Activated T-helper 17 cell treated with anti-CD3 and anti-CD28 coated beads, Interleukin-2, amount 50 U/mL, for 72 hours (primary cell): ENCODE measurements around the gene NR2E1. TPM values are rescaled to one million over a fixed set of nuclear protein-coding genes. Genes with fewer than 3 reads are reported as not detected.
A peak's percentile ranks its signal among the peaks of the same experiment; 100 is the strongest.

ENCODE experiments used
- ATAC-seq: fragments of 150-1000 bp; cut with Tn5 transposase; replicated peaks from 2 replicates; pipeline ENCODE4 v1.10.0; 2021; ENCODE audit warnings: mild to moderate bottlenecking, moderate library complexity
- H3K27ac Mint-ChIP-seq: one replicate; pipeline ENCODE4 v1.8.0; 2022; ENCODE audit warnings: mixed read lengths
- H3K27me3 Mint-ChIP-seq: one replicate; pipeline ENCODE4 v1.8.0; 2022; ENCODE audit warnings: mixed read lengths
- H3K36me3 Mint-ChIP-seq: one replicate; pipeline ENCODE4 v1.8.0; 2022; ENCODE audit warnings: low read depth, mild to moderate bottlenecking, mixed read lengths
- H3K4me1 Mint-ChIP-seq: one replicate; pipeline ENCODE4 v1.8.0; 2022; ENCODE audit warnings: mixed read lengths
- H3K4me3 Mint-ChIP-seq: one replicate; pipeline ENCODE4 v1.8.0; 2022; ENCODE audit warnings: mild to moderate bottlenecking, mixed read lengths
- H3K9me3 Mint-ChIP-seq: one replicate; pipeline ENCODE4 v1.8.0; 2022; ENCODE audit warnings: mixed read lengths
- total RNA-seq, 2 donors: library from RNA; stranded (reverse); gene quantifications; one replicate each; pipeline ENCODE4 v1.2.3, GENCODE V29; 2022

NR2E1 gene
- total RNA-seq, 2 donors from 2014 or later = not detected

DNA sequence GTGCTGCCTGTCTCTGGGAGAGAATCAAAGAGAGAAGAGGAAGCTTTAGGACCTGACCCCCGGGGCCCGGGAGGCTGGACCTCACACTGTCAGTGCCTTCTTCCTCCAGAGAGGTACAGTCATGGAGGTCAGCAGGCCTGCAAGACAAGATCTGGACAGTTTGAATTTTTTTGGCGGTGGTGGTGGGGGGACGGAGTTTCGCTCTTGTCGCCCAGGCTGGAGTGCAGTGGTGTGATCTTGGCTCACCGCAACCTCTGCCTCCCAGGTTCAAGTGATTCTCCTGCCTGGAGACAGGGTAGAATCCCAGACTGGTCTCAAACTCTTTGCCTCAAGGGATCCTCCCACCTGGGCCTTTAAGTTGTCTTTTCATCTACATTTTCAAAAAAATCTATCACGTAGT, 34.4 kb downstream of the NR2E1 start:
- H3K27me3 Mint-ChIP-seq = peaks cover 3% of the 10 kb centered on the region
- no peaks in the 10 kb centered on the region for H3K4me1 Mint-ChIP-seq
- no peak for ATAC-seq
- H3K9me3 Mint-ChIP-seq = no peaks in the 10 kb centered on the region
- no peak overlapping the region for H3K4me3 Mint-ChIP-seq
- H3K36me3 Mint-ChIP-seq = no peaks in the 10 kb centered on the region
- no peak overlapping the region for H3K27ac Mint-ChIP-seq

DNA sequence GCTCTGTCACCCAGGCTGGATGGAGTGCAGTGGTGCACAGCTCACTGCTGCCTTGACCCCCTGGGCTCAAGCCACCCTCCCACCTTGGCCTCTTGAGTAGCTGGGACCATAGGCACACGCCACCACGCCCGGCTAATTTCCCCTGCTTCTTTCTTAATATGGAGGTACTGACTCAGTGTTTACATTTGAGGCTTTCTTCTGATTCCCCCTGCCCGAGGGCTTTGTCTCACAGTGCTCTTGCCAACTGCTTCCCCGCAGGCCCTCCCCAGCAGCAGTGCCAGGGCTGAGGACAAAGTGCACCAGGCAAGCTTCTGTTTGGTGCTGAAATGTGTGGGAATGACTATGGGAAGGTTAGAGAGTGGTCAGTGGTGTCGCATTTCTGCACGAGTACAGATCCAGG, 34.8 kb downstream of the NR2E1 start:
- Mint-ChIP-seq H3K27me3 (peaks cover 3% of the 10 kb centered on the region), H3K27ac (no peak overlapping the region)

DNA sequence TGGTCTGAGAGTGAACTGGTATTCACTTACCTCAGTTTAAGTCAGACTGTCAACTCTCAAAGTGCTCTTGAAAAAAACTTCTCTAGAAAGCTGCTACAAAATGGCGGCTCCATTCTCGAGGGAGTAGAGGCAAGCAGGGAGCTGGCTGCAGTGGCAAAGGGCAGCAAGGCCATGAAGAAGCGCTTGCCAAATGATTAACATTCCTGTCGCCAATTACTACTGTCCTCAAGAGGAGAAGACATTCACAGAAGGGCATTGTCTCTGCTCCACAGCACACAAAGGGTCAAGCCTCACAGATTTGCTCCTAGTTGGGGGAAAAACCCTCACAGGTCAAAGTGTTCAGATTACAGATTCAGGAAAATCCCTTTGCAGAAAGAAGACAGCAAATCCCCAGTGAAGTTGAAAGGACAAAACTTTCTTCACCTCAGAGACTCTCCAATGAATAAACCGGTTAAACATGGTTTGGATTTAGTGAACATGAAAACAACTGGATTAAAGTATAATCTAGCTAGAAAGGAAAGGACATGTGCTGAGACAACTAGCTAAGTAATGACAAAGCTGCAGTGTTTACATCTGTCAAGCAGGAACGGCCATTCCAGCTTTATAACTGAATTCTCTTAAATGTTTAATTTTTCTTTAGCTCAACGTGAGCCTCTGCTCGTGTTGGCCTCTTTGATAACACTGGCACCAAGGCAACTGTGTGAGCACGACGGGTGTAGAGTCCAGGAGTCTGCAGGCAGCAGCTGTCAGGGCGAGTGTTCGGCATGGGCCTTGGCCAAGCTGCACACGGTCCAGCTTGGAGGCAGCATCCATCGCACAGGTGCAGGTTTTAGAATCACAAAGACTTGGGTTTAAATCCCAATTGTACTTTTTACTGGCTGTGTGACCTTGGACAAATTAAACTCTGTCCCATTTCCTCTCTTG, 37.6 kb downstream of the NR2E1 start:
- no peak for ATAC-seq
- H3K27me3 Mint-ChIP-seq = no peaks in the 10 kb centered on the region
- peaks cover 15% of the 10 kb centered on the region for H3K36me3 Mint-ChIP-seq
- H3K4me1 Mint-ChIP-seq = peaks cover 5% of the 10 kb centered on the region
- no peaks in the 10 kb centered on the region for H3K9me3 Mint-ChIP-seq
- no peak overlapping the region for H3K27ac Mint-ChIP-seq
- H3K4me3 Mint-ChIP-seq = no peak overlapping the region

More for the DNA sequence above, 34.8 kb downstream of the NR2E1 start:
- no peaks in the 10 kb centered on the region for H3K36me3 Mint-ChIP-seq
- no peaks in the 10 kb centered on the region for H3K9me3 Mint-ChIP-seq
- H3K4me3 Mint-ChIP-seq = no peak overlapping the region
- ATAC-seq = no peak
- no peaks in the 10 kb centered on the region for H3K4me1 Mint-ChIP-seq

DNA sequence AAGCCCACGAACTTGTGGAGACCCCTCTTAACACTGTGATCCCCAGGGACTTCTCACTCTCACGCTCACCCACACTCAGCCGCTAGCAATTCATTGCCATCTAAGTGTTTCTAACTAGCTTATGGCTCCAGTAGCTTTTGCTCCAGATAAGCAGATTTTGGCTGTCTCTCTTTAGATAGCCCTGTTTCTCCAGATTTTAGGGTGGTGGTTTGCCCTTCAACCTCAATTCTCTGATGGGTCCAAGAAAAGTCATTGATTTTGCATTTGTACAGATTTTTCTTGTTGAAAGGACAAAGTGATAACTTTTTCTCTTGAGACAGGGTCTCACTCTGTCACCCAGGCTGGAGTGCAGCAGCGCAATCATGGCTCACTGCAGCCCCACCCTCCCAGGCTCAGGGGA, 41.2 kb downstream of the NR2E1 start:
- peaks cover 48% of the 10 kb centered on the region for H3K36me3 Mint-ChIP-seq
- no peaks in the 10 kb centered on the region for H3K27me3 Mint-ChIP-seq
- no peak overlapping the region for H3K4me3 Mint-ChIP-seq
- no peak for ATAC-seq
- H3K9me3 Mint-ChIP-seq = no peaks in the 10 kb centered on the region
- peaks cover 5% of the 10 kb centered on the region for H3K4me1 Mint-ChIP-seq
- no peak overlapping the region for H3K27ac Mint-ChIP-seq

DNA sequence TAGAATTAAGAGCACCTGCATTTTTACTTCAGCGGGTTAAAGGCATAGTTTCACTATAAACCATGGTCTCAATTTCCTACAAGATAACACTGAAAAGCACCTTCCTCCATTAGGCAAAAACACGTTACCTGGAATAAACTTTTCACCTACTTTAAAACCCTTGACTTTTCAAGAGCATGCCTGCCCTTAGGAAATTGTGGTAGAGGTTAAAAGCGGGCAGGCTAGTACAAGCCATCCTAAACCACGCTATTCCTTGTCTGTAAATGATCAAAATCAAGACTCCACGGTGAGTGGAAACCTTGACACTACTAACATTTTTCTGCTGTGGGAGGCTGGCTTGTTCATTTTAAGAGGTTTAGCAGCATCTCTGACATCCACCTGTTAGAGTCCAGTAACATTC, 43.9 kb downstream of the NR2E1 start:
- Mint-ChIP-seq H3K36me3 (peaks cover 67% of the 10 kb centered on the region), H3K4me1 (peaks cover 5% of the 10 kb centered on the region), H3K27me3 (no peaks in the 10 kb centered on the region), H3K4me3 (no peak overlapping the region), H3K27ac (no peak overlapping the region), H3K9me3 (no peaks in the 10 kb centered on the region)
- no peak for ATAC-seq

DNA sequence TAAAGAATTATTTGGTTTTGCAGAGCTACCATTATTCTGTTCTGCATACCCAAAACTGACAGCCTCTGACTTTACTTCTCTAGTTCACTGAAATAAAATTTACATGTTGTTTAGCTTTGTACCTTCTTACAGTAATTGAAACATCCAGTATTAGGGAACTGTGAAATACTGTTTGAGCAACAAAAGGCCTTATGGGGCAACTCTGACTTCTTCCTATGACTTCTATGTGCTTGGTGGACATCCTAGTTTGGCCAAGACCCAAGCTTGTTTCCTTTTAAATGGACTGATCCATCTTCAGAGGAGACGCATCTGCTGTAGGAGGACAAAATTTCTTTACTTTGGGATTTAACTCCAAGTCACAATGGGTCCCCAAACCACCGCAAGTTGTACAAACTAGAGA, 44.7 kb downstream of the NR2E1 start:
- no peak for ATAC-seq
- no peaks in the 10 kb centered on the region for H3K27me3 Mint-ChIP-seq
- H3K9me3 Mint-ChIP-seq = no peaks in the 10 kb centered on the region
- no peak overlapping the region for H3K27ac Mint-ChIP-seq
- peaks cover 75% of the 10 kb centered on the region for H3K36me3 Mint-ChIP-seq
- no peak overlapping the region for H3K4me3 Mint-ChIP-seq
- H3K4me1 Mint-ChIP-seq = peaks cover 5% of the 10 kb centered on the region

DNA sequence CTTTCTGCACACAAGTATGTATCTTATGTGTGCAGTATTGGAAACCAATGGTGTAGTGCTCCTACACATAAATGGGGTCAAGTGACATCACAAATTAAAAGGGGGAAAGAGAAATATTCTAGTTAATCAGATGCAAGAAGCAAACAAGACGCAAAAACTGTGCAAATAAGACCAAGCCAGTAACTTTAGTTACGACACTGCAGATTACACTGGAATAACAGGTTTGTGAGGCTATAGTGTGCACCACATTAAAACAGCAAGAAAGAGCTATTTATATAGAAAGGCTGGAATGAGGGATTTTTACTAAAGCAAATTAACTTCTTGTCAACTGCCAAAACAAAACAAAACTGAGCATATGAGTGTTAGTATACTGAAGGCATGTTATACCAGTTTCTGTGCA, 45.8 kb downstream of the NR2E1 start:
- Mint-ChIP-seq H3K27me3 (no peaks in the 10 kb centered on the region), H3K4me1 (peaks cover 5% of the 10 kb centered on the region), H3K9me3 (no peaks in the 10 kb centered on the region), H3K27ac (no peak overlapping the region), H3K36me3 (peaks cover 81% of the 10 kb centered on the region), H3K4me3 (no peak overlapping the region)
- ATAC-seq = no peak

DNA sequence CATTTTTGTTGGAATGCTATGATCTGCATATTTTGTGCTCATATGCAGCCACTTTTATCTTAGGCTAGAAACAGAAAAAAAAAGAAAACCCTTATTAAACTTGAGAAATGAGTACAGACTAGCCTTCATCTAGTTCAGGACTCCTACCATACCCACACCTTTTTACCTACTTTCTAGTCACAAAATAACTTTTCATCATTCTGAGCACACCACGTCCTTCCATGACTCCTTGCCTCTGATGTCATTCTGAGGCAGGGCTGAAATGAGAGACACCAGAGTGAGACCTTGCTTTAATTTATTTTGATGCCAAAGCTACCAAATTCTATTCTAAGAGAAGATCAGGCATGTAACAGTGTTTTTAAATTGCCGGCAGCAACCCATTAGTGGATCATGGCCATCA, 56.2 kb downstream of the NR2E1 start:
- ATAC-seq = peak; percentile 69
- Mint-ChIP-seq H3K27me3 (no peaks in the 10 kb centered on the region), H3K27ac (peak overlapping the region; percentile 73), H3K4me3 (no peak overlapping the region), H3K4me1 (peaks cover 15% of the 10 kb centered on the region), H3K36me3 (peaks cover 61% of the 10 kb centered on the region), H3K9me3 (no peaks in the 10 kb centered on the region)

DNA sequence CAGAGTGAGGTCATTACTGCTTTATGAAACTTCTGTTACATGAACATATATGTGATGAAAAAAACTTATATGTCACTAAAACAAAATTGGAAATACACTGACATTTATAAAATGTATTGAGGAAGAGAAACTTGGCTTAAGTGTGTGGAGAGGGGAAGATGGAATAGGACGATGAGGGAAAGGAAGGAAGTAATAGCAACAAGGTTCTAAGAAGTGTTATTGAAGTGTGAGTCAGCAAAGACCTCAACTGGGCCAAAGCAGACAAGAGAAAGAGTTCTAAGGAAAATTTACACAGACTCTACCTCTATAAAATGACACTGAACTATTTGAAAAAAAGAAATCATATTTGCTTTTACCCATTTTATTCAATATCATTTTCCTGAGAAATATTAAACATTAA, 56.7 kb downstream of the NR2E1 start:
- Mint-ChIP-seq H3K27me3 (no peaks in the 10 kb centered on the region), H3K36me3 (peaks cover 57% of the 10 kb centered on the region), H3K4me1 (peaks cover 15% of the 10 kb centered on the region), H3K9me3 (no peaks in the 10 kb centered on the region), H3K27ac (peak overlapping the region; percentile 73), H3K4me3 (no peak overlapping the region)
- no peak for ATAC-seq

DNA sequence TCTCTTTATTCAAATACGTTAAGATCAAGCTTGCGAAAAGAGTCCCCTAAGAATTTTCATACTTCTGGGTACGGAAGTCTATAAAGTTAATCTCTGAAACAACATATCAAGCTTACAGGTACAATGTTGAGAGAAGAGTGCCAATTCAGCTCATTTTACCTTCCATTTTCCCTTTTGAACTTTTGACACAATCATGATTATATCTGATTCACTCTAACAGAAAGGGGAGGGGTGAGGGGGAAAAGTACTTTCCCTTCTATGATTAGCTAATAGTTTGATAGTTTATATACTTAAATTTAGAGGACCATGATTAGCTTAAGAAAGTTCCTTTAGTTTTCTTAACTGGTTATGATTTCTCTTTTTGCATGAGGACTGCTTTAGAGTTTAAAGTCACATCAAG, 61.5 kb downstream of the NR2E1 start:
- no peaks in the 10 kb centered on the region for H3K9me3 Mint-ChIP-seq
- H3K4me1 Mint-ChIP-seq = peaks cover 6% of the 10 kb centered on the region
- ATAC-seq = no peak
- no peak overlapping the region for H3K4me3 Mint-ChIP-seq
- peaks cover 28% of the 10 kb centered on the region for H3K36me3 Mint-ChIP-seq
- H3K27me3 Mint-ChIP-seq = no peaks in the 10 kb centered on the region
- H3K27ac Mint-ChIP-seq = no peak overlapping the region

DNA sequence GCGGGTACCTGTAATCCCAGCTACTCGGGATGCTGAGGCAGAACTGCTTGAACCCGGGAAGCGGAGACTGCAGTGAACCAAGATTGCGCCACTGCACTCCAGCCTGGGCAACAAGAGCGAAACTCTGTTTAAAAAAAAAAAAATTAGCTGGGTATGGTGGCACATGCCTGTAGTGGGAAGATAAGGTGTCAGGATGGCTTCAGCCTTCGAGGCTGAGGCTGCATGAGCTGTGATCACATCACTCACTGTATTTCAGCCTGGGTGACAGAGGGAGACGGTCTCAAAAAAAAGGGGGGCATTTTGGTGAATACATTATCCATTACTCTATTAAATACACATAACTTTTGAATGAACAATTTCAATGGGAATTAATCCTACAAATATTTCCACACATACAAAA, 62.6 kb downstream of the NR2E1 start:
- no peaks in the 10 kb centered on the region for H3K9me3 Mint-ChIP-seq
- peaks cover 19% of the 10 kb centered on the region for H3K36me3 Mint-ChIP-seq
- H3K4me3 Mint-ChIP-seq = no peak overlapping the region
- no peak overlapping the region for H3K27ac Mint-ChIP-seq
- no peaks in the 10 kb centered on the region for H3K4me1 Mint-ChIP-seq
- no peaks in the 10 kb centered on the region for H3K27me3 Mint-ChIP-seq
- no peak for ATAC-seq

DNA sequence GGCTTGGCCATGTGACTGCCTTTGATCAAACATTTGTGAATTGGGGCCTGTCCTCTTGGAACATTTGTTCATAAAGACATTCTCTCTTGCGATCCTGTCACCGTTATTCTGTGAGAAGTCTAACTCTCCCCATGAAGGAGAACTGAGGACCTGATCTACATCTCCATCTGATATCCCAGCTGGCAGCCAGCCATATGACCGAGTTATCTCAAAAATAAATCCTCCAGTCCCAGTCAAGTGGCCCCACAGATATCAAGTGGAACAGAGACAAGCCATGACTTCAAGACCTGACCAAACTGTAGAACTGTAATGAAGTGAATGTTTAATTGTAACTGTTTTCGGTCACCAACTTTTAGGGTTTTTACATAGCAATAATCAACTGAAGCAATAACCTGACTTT, 69.3 kb downstream of the NR2E1 start:
- H3K4me3 Mint-ChIP-seq = no peak overlapping the region
- H3K4me1 Mint-ChIP-seq = peaks cover 10% of the 10 kb centered on the region
- no peak for ATAC-seq
- no peaks in the 10 kb centered on the region for H3K27me3 Mint-ChIP-seq
- H3K27ac Mint-ChIP-seq = no peak overlapping the region
- H3K9me3 Mint-ChIP-seq = no peaks in the 10 kb centered on the region
- H3K36me3 Mint-ChIP-seq = peaks cover 29% of the 10 kb centered on the region

DNA sequence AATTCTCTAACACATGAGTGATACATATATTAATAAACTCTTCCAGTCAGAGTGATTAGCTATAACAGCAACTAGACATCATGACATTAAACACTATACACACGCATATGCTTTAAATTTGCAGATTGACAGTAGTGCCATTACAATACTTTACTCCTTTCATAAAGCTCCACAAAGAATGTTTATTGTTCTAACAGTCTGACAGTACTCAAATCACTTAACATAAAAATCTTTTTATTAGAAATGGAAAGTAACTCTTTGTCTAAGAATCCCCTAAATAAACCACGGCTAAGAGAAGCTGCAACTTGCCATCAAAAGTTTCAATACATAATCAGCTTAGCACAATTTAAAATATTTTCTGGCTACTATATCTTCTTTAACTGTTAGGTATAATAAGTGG, 71.0 kb downstream of the NR2E1 start:
- Mint-ChIP-seq H3K27ac (no peak overlapping the region), H3K9me3 (no peaks in the 10 kb centered on the region), H3K27me3 (no peaks in the 10 kb centered on the region), H3K4me3 (no peak overlapping the region), H3K4me1 (peaks cover 11% of the 10 kb centered on the region), H3K36me3 (peaks cover 34% of the 10 kb centered on the region)
- no peak for ATAC-seq

DNA sequence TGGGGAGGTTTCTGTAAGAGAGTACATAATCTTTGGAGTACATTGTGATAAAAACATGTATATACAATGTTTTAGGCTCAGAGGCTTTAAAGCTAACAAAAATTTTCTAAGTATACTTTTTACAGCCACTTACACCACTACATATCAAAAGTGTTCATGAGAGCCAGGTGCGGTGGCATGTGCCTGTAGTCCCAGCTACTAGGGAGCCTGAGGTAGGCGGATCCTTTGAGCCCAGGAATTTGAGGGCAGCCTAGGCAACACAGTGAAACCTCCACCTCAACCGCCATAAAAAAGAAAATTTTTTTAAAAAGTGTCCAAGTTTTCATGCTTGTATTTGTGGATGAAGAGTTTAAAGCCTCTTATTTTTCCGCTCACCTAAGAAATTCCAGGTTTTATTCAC, 72.5 kb downstream of the NR2E1 start:
- ATAC-seq = no peak
- H3K4me1 Mint-ChIP-seq = peaks cover 13% of the 10 kb centered on the region
- H3K9me3 Mint-ChIP-seq = no peaks in the 10 kb centered on the region
- no peak overlapping the region for H3K27ac Mint-ChIP-seq
- H3K36me3 Mint-ChIP-seq = peaks cover 46% of the 10 kb centered on the region
- H3K4me3 Mint-ChIP-seq = no peak overlapping the region
- no peaks in the 10 kb centered on the region for H3K27me3 Mint-ChIP-seq
